ENCODE data around the gene HTT-AS. TPM values are rescaled to one million over a fixed set of nuclear protein-coding genes. Genes with fewer than 3 reads are reported as not detected.

Gene HTT-AS
- total RNA-seq, 4 donors from 2014 or later: not detected

GRCh38 chr4:3085948-3086670 is 11.8 kb upstream of the HTT-AS start:
- H3K4me3 ChIP-seq: no peak overlapping the region
- H3K27me3 ChIP-seq: no peaks in the 10 kb centered on the region
- no peaks in the 10 kb centered on the region for H3K9me3 ChIP-seq
- intact Hi-C loops (cut with DNase I): no loop called here
- H3K4me1 ChIP-seq: peaks cover 0 to 30% (median 2%) of the 10 kb centered on the region in 4 donors
- H3K27ac ChIP-seq (replicated peaks in 1 of 4): no peak overlapping the region
- 94% methylated on average over 10 of the region's 10 CpGs for WGBS
- H3K36me3 ChIP-seq: peaks cover 0 to 32% (median 22%) of the 10 kb centered on the region in 4 donors
- no peak for DNase-seq (ENCODE audit: extremely low spot score)
- TF ChIP-seq POLR2A (IDR thresholded peaks at IDR 0.05; ENCODE audit: low read depth) (no peak), EP300 (IDR thresholded peaks at IDR 0.05) (no peak), CTCF (IDR thresholded peaks at IDR 0.05) (no peak), POLR2AphosphoS5 (IDR thresholded peaks at IDR 0.05) (no peak)

GRCh38 chr4:3083732-3084131 is 9.4 kb upstream of the HTT-AS start:
- H3K4me3 ChIP-seq: no peak overlapping the region
- H3K27me3 ChIP-seq: no peaks in the 10 kb centered on the region
- no peak for DNase-seq (ENCODE audit: extremely low spot score)
- no peaks in the 10 kb centered on the region for H3K9me3 ChIP-seq
- intact Hi-C loops (cut with DNase I): no loop called here
- H3K4me1 ChIP-seq: peaks cover 0 to 38% (median 5%) of the 10 kb centered on the region in 4 donors
- H3K36me3 ChIP-seq: peaks cover 0 to 18% (median 10%) of the 10 kb centered on the region in 4 donors
- TF ChIP-seq POLR2A (IDR thresholded peaks at IDR 0.05; ENCODE audit: low read depth): no peak
- TF ChIP-seq CTCF (IDR thresholded peaks at IDR 0.05): no peak
- TF ChIP-seq EP300 (IDR thresholded peaks at IDR 0.05): no peak
- TF ChIP-seq POLR2AphosphoS5 (IDR thresholded peaks at IDR 0.05): no peak
- no peak overlapping the region for H3K27ac ChIP-seq (replicated peaks in 1 of 4)
- 35% methylated on average over 1 of the region's 1 CpG for WGBS

GRCh38 chr4:3082925-3083515 is 8.7 kb upstream of the HTT-AS start:
- TF ChIP-seq POLR2A (IDR thresholded peaks at IDR 0.05; ENCODE audit: low read depth): no peak
- no peak for TF ChIP-seq POLR2AphosphoS5 (IDR thresholded peaks at IDR 0.05)
- TF ChIP-seq EP300 (IDR thresholded peaks at IDR 0.05): no peak
- TF ChIP-seq CTCF (IDR thresholded peaks at IDR 0.05): no peak
- WGBS: 80% methylated on average over 6 of the region's 6 CpGs
- Histone ChIP-seq H3K4me1 (peaks cover 0 to 45% (median 8%) of the 10 kb centered on the region in 4 donors), H3K27me3 (no peaks in the 10 kb centered on the region), H3K4me3 (no peak overlapping the region), H3K9me3 (no peaks in the 10 kb centered on the region), H3K36me3 (peaks cover 0 to 12% (median 7%) of the 10 kb centered on the region in 4 donors), H3K27ac (replicated peaks in 1 of 4) (no peak overlapping the region)
- intact Hi-C loops (cut with DNase I): no loop called here
- no peak for DNase-seq (ENCODE audit: extremely low spot score)

GRCh38 chr4:3079694-3080123 is 5.4 kb upstream of the HTT-AS start:
- peaks cover 15 to 68% (median 34%) of the 10 kb centered on the region in 4 donors for H3K4me1 ChIP-seq
- no peaks in the 10 kb centered on the region for H3K36me3 ChIP-seq
- no peak overlapping the region for H3K4me3 ChIP-seq
- H3K27me3 ChIP-seq: no peaks in the 10 kb centered on the region
- no peaks in the 10 kb centered on the region for H3K9me3 ChIP-seq
- no peak overlapping the region for H3K27ac ChIP-seq (replicated peaks in 1 of 4)
- 92% methylated on average over 6 of the region's 6 CpGs for WGBS
- DNase-seq (ENCODE audit: extremely low spot score): no peak
- TF ChIP-seq EP300 (IDR thresholded peaks at IDR 0.05): no peak
- TF ChIP-seq POLR2A (IDR thresholded peaks at IDR 0.05; ENCODE audit: low read depth): no peak
- TF ChIP-seq CTCF (IDR thresholded peaks at IDR 0.05): no peak
- no peak for TF ChIP-seq POLR2AphosphoS5 (IDR thresholded peaks at IDR 0.05)
- intact Hi-C loops (cut with DNase I): no loop called here

Measured in esophagus muscularis mucosa (tissue), 4 donors.